Naive thymus-derived CD4-positive, alpha-beta T cell (primary cell): ENCODE results near the gene ZNF609. TPM values are rescaled to one million over a fixed set of nuclear protein-coding genes. Genes with fewer than 3 reads are reported as not detected.
"Not testable (repeated sequence)": the region's sequence is repeated elsewhere in the genome, so short reads cannot be mapped to it uniquely, and the experiment has no call there.

Experiments
- ATAC-seq: fragments of 150-1000 bp; cut with Tn5 transposase; 2 replicates; pipeline ENCODE4 v1.10.0; 2021; ENCODE audit warnings: mild to moderate bottlenecking, moderate library complexity
- CTCF ChIA-PET: fragments of 350-600 bp; sonication (Branson Sonifier 250); formaldehyde crosslinking; loops from one replicate; lab custom pipeline; 2021; ENCODE audit warnings: antibody characterized with exemption; lab: Charles Lee
- POLR2A ChIA-PET: fragments of 350-600 bp; sonication (Branson Sonifier 250); formaldehyde crosslinking; loops from one replicate; lab custom pipeline; 2021; ENCODE audit warnings: antibody characterized with exemption, inconsistent platforms; lab: Charles Lee
- DNase-seq, 9 donors: peaks; one replicate each; pipeline versions ENCODE4 v3.0.0 to v3.0.0-alpha.2; 2020 to 2022; ENCODE audit warnings: mixed read lengths in 1 of 9
- H3K27ac ChIP-seq: one replicate; pipeline ENCODE4 v1.7.0; 2013; ENCODE audit warnings: mild to moderate bottlenecking, low read depth, low read length, moderate library complexity
- H3K27me3 ChIP-seq, 2 donors: one replicate each; pipeline ENCODE4 v1.7.0; 2013; ENCODE audit warnings: low read length in 2 of 2, mild to moderate bottlenecking in 2 of 2, moderate library complexity in 2 of 2; ENCODE audit not compliant: control insufficient read depth in 2 of 2, insufficient read depth in 2 of 2
- H3K36me3 ChIP-seq, 3 experiments: 1 replicate in 2 of 3; 2 replicates in 1 of 3; pipeline ENCODE4 v1.7.0; 2013; ENCODE audit warnings: low read length in 3 of 3, mild to moderate bottlenecking in 3 of 3, moderate library complexity in 1 of 3; ENCODE audit not compliant: insufficient read depth in 3 of 3, control insufficient read depth in 2 of 3
- H3K4me1 ChIP-seq, 2 donors: one replicate each; pipeline ENCODE4 v1.7.0; 2013; ENCODE audit warnings: low read length in 2 of 2, mild to moderate bottlenecking in 2 of 2, moderate library complexity in 1 of 2; ENCODE audit not compliant: control insufficient read depth in 2 of 2, insufficient read depth in 2 of 2
- H3K4me3 ChIP-seq: 2 replicates; pipeline ENCODE4 v1.7.0; 2013; ENCODE audit warnings: mild to moderate bottlenecking, low read length
- H3K9me3 ChIP-seq, 3 experiments: 1 replicate in 2 of 3; 2 replicates in 1 of 3; pipeline ENCODE4 v1.7.0; 2013; ENCODE audit warnings: low read length in 3 of 3; ENCODE audit not compliant: control insufficient read depth in 2 of 3
- H3K27ac Mint-ChIP-seq, 9 donors: one replicate each; pipeline ENCODE4 v1.8.0; 2020 to 2022; ENCODE audit warnings: mixed read lengths in 9 of 9, mild to moderate bottlenecking in 8 of 9, moderate library complexity in 5 of 9, inconsistent platforms in 2 of 9
- H3K27me3 Mint-ChIP-seq, 5 donors: one replicate each; pipeline ENCODE4 v1.8.0; 2021 to 2022; ENCODE audit warnings: mixed read lengths in 5 of 5, mild to moderate bottlenecking in 1 of 5
- H3K36me3 Mint-ChIP-seq, 5 donors: one replicate each; pipeline ENCODE4 v1.8.0; 2020 to 2022; ENCODE audit warnings: mixed read lengths in 5 of 5, mild to moderate bottlenecking in 3 of 5, inconsistent platforms in 1 of 5
- H3K4me1 Mint-ChIP-seq, 7 donors: one replicate each; pipeline ENCODE4 v1.8.0; 2020 to 2022; ENCODE audit warnings: mixed read lengths in 7 of 7, mild to moderate bottlenecking in 3 of 7, inconsistent platforms in 1 of 7
- H3K4me3 Mint-ChIP-seq, 10 donors: one replicate each; pipeline ENCODE4 v1.8.0; 2020 to 2022; ENCODE audit warnings: mild to moderate bottlenecking in 10 of 10, mixed read lengths in 10 of 10, moderate library complexity in 6 of 10, inconsistent platforms in 2 of 10
- H3K9me3 Mint-ChIP-seq, 11 donors: one replicate each; pipeline ENCODE4 v1.8.0; 2020 to 2022; ENCODE audit warnings: mixed read lengths in 11 of 11, mild to moderate bottlenecking in 4 of 11, inconsistent platforms in 1 of 11, moderate library complexity in 1 of 11
- intact Hi-C, 2 donors: fragments of 100-400 bp; cut with micrococcal nuclease; formaldehyde crosslinking; loops; one replicate each; pipeline ENCODE4 v1.15.1; 2023
- polyA plus RNA-seq, 2 donors: library from polyadenylated mRNA; unstranded; fragments of 300-500 nt; fragmentation: Illumina TruSeq; gene quantifications; one replicate each; pipeline ENCODE4 v1.2.3, GENCODE V29; 2021
- total RNA-seq, 6 experiments: library from RNA in 5 of 6; stranded (reverse) in 5 of 6; gene quantifications; 1 replicate in 5 of 6; 2 replicates in 1 of 6; pipeline ENCODE4 v1.2.3 and lab custom pipeline; 2021 to 2026

ZNF609 gene
- total and polyA plus RNA-seq, 7 experiments from 2014 or later, result 10.1 to 89.1 (median 71.9) TPM

DNA sequence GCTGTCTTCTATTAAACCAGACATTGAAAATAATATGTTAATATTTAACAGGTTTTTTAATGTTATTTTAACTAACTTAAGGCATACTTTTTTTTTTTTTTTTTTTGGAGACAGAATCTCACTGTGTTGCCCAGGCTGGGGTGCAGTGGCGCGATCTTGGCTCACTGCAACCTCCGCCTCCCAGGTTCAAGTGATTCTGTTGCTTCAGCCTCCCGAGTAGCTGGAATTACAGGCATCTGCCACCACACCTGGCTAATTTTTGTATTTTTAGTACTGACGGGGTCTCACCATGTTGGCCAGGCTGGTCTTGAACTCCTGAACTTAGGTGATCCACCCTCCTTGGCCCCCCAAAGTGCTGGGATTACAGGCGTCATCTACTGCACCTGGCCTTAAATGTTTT, 147.0 kb downstream of the ZNF609 start:
- H3K27ac Mint-ChIP-seq, H3K36me3 ChIP-seq, H3K9me3 ChIP-seq, H3K4me3 Mint-ChIP-seq, H3K27ac ChIP-seq, H3K27me3 ChIP-seq, intact Hi-C loops, ATAC-seq, H3K27me3 Mint-ChIP-seq, H3K9me3 Mint-ChIP-seq, H3K4me3 ChIP-seq, DNase-seq: not testable (repeated sequence)
- peaks cover 0 to 10% (median 4%) of the 10 kb centered on the region in 5 donors for H3K36me3 Mint-ChIP-seq
- POLR2A ChIA-PET, result interaction anchor here (0.6 to 1.2 kb wide), 2 partner anchors 10 to 17 kb away, joined by 3 to 4 read pairs; no protein-coding TSS in a partner anchor
- CTCF ChIA-PET, result interaction anchor here (0.6 kb wide), 1 partner anchor 179 kb away, joined by 3 read pairs; no protein-coding TSS in a partner anchor
- H3K4me1 Mint-ChIP-seq, result peaks cover 33 to 70% (median 54%) of the 10 kb centered on the region in 7 donors
- H3K4me1 ChIP-seq, result peaks cover under 1 to 25% of the 10 kb centered on the region in 2 donors

DNA sequence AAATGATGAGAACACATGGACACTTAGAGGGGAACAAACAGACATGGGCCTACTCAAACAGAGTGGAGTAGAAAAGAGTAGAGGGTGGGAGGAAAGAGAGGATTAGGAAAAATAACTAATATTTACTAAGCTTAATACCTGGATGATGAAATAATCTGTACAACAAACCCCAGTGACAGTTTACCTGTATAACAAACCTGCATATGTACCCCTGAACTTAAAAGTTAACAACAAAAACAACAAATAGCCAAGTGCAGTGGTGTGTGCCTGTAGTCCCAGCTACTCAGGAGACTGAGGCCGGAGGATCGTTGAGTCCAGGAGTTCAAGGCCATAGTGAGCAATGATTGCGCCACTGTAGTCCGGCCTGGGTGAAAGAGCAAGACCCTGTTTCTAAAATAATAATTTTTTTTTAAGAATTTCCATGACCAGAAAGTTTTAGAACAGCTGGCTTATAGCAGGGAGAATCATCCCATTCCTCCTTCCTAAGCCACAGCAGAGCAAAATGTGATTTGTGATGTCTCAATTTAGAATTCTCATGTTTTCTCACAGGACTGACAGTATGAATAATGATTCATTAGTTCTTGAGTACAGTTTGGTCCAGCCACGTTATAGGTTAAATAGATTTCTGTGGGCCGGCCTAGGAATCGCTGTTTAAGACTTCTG, 150.0 kb downstream of the ZNF609 start:
- peak overlapping the region in 2 of 10 donors; percentile 29 to 51 for H3K4me3 Mint-ChIP-seq
- DNase-seq (no peak), ATAC-seq (no peak)
- peak overlapping the region in 8 of 9 donors; percentile 65 to 92 (median 72) for H3K27ac Mint-ChIP-seq
- CTCF ChIA-PET, result no interaction called here
- Histone ChIP-seq H3K27ac (no peak overlapping the region), H3K9me3 (no peaks in the 10 kb centered on the region), H3K4me1 (peaks cover 0 to 15% of the 10 kb centered on the region in 2 donors), H3K4me3 (no peak overlapping the region), H3K27me3 (no peaks in the 10 kb centered on the region), H3K36me3 (no peaks in the 10 kb centered on the region)
- H3K36me3 Mint-ChIP-seq, result peaks cover 0 to 10% (median 0%) of the 10 kb centered on the region in 5 donors
- no peaks in the 10 kb centered on the region for H3K9me3 Mint-ChIP-seq
- POLR2A ChIA-PET, result interaction anchor here (0.6 to 1.8 kb wide), 6 partner anchors 9 to 223 kb away, joined by 3 to 6 read pairs (median 3); partner anchors contain the start of gene TRIP4
- intact Hi-C loops, result loop anchor here in 1 of 2 donors (2.0 kb wide), 1 partner anchor 14 kb away; no protein-coding TSS in a partner anchor
- no peaks in the 10 kb centered on the region for H3K27me3 Mint-ChIP-seq
- peaks cover 27 to 58% (median 36%) of the 10 kb centered on the region in 7 donors for H3K4me1 Mint-ChIP-seq

DNA sequence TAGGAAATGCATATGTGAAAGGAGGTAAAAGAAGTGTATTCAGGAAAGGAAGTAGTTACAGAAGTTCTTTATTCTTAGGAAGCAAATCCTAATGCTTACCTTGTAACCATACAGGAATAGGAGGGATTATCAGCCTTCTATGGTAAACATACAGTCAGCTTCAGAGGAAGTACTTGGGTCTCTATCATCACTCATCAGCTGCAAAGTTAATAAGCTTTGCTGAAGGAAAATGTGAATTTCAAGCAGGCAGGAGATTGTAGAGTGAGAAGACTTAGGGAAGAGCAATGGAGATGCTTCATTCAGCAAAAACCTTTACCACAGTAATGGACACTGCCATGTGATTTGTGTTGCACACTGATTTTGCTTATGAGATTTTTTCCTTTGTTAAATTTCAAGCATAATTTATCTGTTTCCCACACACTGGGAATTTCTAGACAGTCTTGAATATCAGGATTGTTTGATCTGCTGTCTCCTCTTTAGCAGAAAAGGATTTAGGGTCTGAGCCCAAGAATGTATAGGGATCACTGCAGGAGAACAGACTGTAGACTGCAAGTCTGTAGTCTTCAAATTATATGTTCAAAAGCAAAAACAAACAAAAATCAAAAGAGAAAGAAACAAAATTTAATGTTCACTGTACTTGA, 150.8 kb downstream of the ZNF609 start:
- Histone ChIP-seq H3K9me3 (no peaks in the 10 kb centered on the region), H3K27ac (no peak overlapping the region), H3K4me1 (peaks cover 0 to 23% of the 10 kb centered on the region in 2 donors), H3K36me3 (no peaks in the 10 kb centered on the region), H3K27me3 (no peaks in the 10 kb centered on the region), H3K4me3 (no peak overlapping the region)
- ATAC-seq, result no peak
- peaks cover 0 to 13% (median 5%) of the 10 kb centered on the region in 5 donors for H3K36me3 Mint-ChIP-seq
- no peaks in the 10 kb centered on the region for H3K27me3 Mint-ChIP-seq
- peaks cover 33 to 64% (median 42%) of the 10 kb centered on the region in 7 donors for H3K4me1 Mint-ChIP-seq
- ChIA-PET CTCF (no interaction called here), POLR2A (interaction anchor here (0.6 to 1.8 kb wide), 6 partner anchors 9 to 224 kb away, joined by 3 to 6 read pairs (median 3); partner anchors contain the start of gene TRIP4)
- DNase-seq, result no peak
- H3K9me3 Mint-ChIP-seq, result no peaks in the 10 kb centered on the region
- intact Hi-C loops, result loop anchor here in 1 of 2 donors (2.0 kb wide), 1 partner anchor 14 kb away; no protein-coding TSS in a partner anchor
- H3K4me3 Mint-ChIP-seq, result peak overlapping the region in 8 of 10 donors; percentile 1 to 60 (median 41)
- peak overlapping the region in 8 of 9 donors; percentile 48 to 92 (median 68) for H3K27ac Mint-ChIP-seq

DNA sequence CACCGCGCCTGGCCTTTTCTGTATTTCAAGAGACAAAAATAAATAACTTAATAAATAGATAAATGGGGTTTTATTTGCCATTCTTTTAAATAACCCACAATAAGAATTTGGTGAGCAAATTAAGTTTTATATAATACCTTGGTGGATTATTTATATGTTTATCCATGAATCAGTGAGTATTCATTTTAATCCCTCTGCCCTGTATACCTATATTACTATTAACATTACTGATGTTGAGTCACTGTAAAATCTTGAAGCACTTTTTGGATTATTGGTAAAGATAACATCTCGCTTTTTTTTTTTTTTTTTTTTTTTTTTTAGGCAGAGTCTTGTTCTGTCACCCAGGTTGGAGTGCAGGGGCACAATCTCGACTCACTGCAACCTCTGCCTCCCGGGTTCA, 154.1 kb downstream of the ZNF609 start:
- POLR2A ChIA-PET, result no interaction called here
- ATAC-seq, result no peak

DNA sequence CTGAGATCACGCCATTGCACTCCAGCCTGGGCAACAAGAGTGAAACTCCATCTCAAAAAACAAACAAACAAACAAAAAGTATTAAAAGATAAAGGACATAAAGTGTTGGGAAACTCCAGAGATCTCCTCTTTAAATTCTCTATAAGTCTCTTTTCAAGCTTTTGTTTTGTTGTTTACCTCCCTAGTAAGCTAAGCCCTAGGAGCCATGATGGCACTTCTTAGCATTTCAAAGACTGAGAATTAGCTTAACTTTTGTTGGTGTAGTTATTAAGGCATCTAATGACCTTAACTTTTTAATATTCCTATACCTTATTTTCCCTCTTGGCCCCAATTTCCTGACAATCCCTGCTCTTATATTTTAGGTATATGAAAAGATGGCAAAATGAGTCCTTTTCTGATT, 157.3 kb downstream of the ZNF609 start:
- peaks cover 27 to 64% of the 10 kb centered on the region in 2 donors for H3K4me1 ChIP-seq
- no peaks in the 10 kb centered on the region for H3K9me3 Mint-ChIP-seq
- H3K27ac Mint-ChIP-seq, result peak overlapping the region in 6 of 9 donors; percentile 38 to 86 (median 64)

More for the DNA sequence above, 154.1 kb downstream of the ZNF609 start:
- Histone ChIP-seq H3K9me3 (no peaks in the 10 kb centered on the region), H3K27ac (no peak overlapping the region), H3K27me3 (no peaks in the 10 kb centered on the region), H3K4me3 (no peak overlapping the region), H3K4me1 (peaks cover 0 to 43% of the 10 kb centered on the region in 2 donors), H3K36me3 (no peaks in the 10 kb centered on the region)
- intact Hi-C loops, result no loop called here
- peaks cover 42 to 75% (median 53%) of the 10 kb centered on the region in 7 donors for H3K4me1 Mint-ChIP-seq
- CTCF ChIA-PET, result no interaction called here
- H3K4me3 Mint-ChIP-seq, result no peak overlapping the region
- no peaks in the 10 kb centered on the region for H3K27me3 Mint-ChIP-seq
- H3K9me3 Mint-ChIP-seq, result no peaks in the 10 kb centered on the region
- H3K36me3 Mint-ChIP-seq, result peaks cover 0 to 10% (median 5%) of the 10 kb centered on the region in 5 donors
- peak overlapping the region in 1 of 9 donors; percentile 75 for H3K27ac Mint-ChIP-seq
- no peak for DNase-seq

DNA sequence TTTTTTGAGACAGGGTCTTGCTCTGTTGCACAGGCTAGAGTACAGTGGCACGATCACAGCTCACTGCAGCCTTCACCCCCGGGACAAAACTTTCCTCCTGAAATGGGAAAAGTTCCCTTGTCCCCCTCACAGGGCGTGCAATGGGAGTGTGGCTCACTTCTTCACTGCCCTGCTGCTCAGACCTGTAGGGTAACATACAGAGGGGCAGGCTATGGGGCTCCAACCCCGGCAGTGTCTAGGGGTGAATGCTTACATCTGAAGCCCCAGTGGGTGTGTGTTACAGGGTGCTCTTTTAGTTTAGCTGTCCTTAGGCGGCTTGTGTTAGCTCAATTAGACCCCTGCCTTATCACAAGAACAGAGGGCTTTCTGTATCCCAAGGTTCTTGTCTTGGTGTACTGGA, 157.8 kb downstream of the ZNF609 start:
- POLR2A ChIA-PET, result interaction anchor here (0.7 kb wide), 2 partner anchors 16 to 30 kb away, joined by 3 read pairs; no protein-coding TSS in a partner anchor
- no peak for DNase-seq
- no peaks in the 10 kb centered on the region for H3K9me3 ChIP-seq
- H3K4me1 ChIP-seq, result peaks cover 29 to 68% of the 10 kb centered on the region in 2 donors
- Mint-ChIP-seq H3K27me3 (no peaks in the 10 kb centered on the region), H3K9me3 (no peaks in the 10 kb centered on the region), H3K27ac (peak overlapping the region in 8 of 9 donors; percentile 43 to 91 (median 68)), H3K36me3 (peaks cover 0 to 15% (median 4%) of the 10 kb centered on the region in 5 donors), H3K4me1 (peaks cover 60 to 81% (median 70%) of the 10 kb centered on the region in 7 donors), H3K4me3 (peak overlapping the region in 6 of 10 donors; percentile 8 to 82 (median 58))
- no peak overlapping the region for H3K4me3 ChIP-seq
- no peaks in the 10 kb centered on the region for H3K27me3 ChIP-seq
- no peaks in the 10 kb centered on the region for H3K36me3 ChIP-seq
- CTCF ChIA-PET, result interaction anchor here (1.1 to 1.5 kb wide), 3 partner anchors 33 to 191 kb away, joined by 3 to 6 read pairs (median 5); no protein-coding TSS in a partner anchor
- intact Hi-C loops, result loop anchor here (2.0 to 5.0 kb wide), 2 partner anchors 13 to 34 kb away; no protein-coding TSS in a partner anchor
- no peak for ATAC-seq
- H3K27ac ChIP-seq, result no peak overlapping the region

More for the DNA sequence above, 157.3 kb downstream of the ZNF609 start:
- H3K4me3 Mint-ChIP-seq, result peak overlapping the region in 5 of 10 donors; percentile 8 to 82 (median 36)
- CTCF ChIA-PET, result interaction anchor here (1.1 to 1.5 kb wide), 3 partner anchors 33 to 190 kb away, joined by 3 to 6 read pairs (median 5); no protein-coding TSS in a partner anchor
- H3K4me1 Mint-ChIP-seq, result peaks cover 60 to 80% (median 66%) of the 10 kb centered on the region in 7 donors
- intact Hi-C loops, result loop anchor here (2.0 to 5.0 kb wide), 2 partner anchors 13 to 35 kb away; no protein-coding TSS in a partner anchor
- POLR2A ChIA-PET, result interaction anchor here (0.6 to 0.7 kb wide), 3 partner anchors 17 to 68 kb away, joined by 3 to 5 read pairs (median 3); no protein-coding TSS in a partner anchor
- Histone ChIP-seq H3K27ac (no peak overlapping the region), H3K9me3 (no peaks in the 10 kb centered on the region), H3K27me3 (no peaks in the 10 kb centered on the region), H3K36me3 (no peaks in the 10 kb centered on the region), H3K4me3 (no peak overlapping the region)
- DNase-seq, result no peak
- ATAC-seq, result no peak
- peaks cover 0 to 15% (median 4%) of the 10 kb centered on the region in 5 donors for H3K36me3 Mint-ChIP-seq
- H3K27me3 Mint-ChIP-seq, result no peaks in the 10 kb centered on the region
